ENCODE measurements around the gene MOV10.
"Not testable (repeated sequence)": the region's sequence is repeated elsewhere in the genome, so short reads cannot be mapped to it uniquely, and the experiment has no call there.

MOV10 gene

GRCh38 chr1:112718691-112719418 is 44.4 kb downstream of the MOV10 start:
- DNase-seq (ENCODE audit: low spot score), result peak; percentile 79

GRCh38 chr1:112719706-112720105 is 45.2 kb downstream of the MOV10 start:
- Mint-ChIP-seq H3K27me3 (ENCODE audit: low read depth) (peaks cover 38% of the 10 kb centered on the region), H3K4me1 (ENCODE audit: low read depth) (peaks cover 18% of the 10 kb centered on the region), H3K9me3 (no peaks in the 10 kb centered on the region), H3K27ac (no peak overlapping the region), H3K4me3 (no peak overlapping the region), H3K36me3 (ENCODE audit: low read depth) (no peaks in the 10 kb centered on the region)
- DNase-seq (ENCODE audit: low spot score), result no peak

More at GRCh38 chr1:112718691-112719418, 44.4 kb downstream of the MOV10 start:
- peaks cover 24% of the 10 kb centered on the region for H3K4me1 Mint-ChIP-seq (ENCODE audit: low read depth)
- no peaks in the 10 kb centered on the region for H3K9me3 Mint-ChIP-seq
- peaks cover 45% of the 10 kb centered on the region for H3K27me3 Mint-ChIP-seq (ENCODE audit: low read depth)
- no peak overlapping the region for H3K27ac Mint-ChIP-seq
- no peaks in the 10 kb centered on the region for H3K36me3 Mint-ChIP-seq (ENCODE audit: low read depth)
- H3K4me3 Mint-ChIP-seq, result peak overlapping the region; percentile 46

- peaks cover 15% of the 10 kb centered on the region for H3K4me1 Mint-ChIP-seq (ENCODE audit: low read depth)
- no peak overlapping the region for H3K27ac Mint-ChIP-seq
- H3K27me3 Mint-ChIP-seq (ENCODE audit: low read depth), result peaks cover 38% of the 10 kb centered on the region
- H3K9me3 Mint-ChIP-seq, result no peaks in the 10 kb centered on the region
- no peak overlapping the region for H3K4me3 Mint-ChIP-seq
- H3K36me3 Mint-ChIP-seq (ENCODE audit: low read depth), result no peaks in the 10 kb centered on the region
- no peak for DNase-seq (ENCODE audit: low spot score)
These were observed 46.3 kb downstream of the MOV10 start for GRCh38 chr1:112720800-112721199.

GRCh38 chr1:112721294-112721693 is 46.8 kb downstream of the MOV10 start:
- not testable (repeated sequence) for H3K27ac Mint-ChIP-seq; H3K9me3 Mint-ChIP-seq; H3K4me1 Mint-ChIP-seq (ENCODE audit: low read depth); DNase-seq (ENCODE audit: low spot score); H3K36me3 Mint-ChIP-seq (ENCODE audit: low read depth); H3K4me3 Mint-ChIP-seq
- H3K27me3 Mint-ChIP-seq (ENCODE audit: low read depth), result peaks cover 37% of the 10 kb centered on the region

GRCh38 chr1:112721966-112722524 is 47.6 kb downstream of the MOV10 start:
- DNase-seq (ENCODE audit: low spot score), result no peak
- H3K9me3 Mint-ChIP-seq, result no peaks in the 10 kb centered on the region
- H3K4me3 Mint-ChIP-seq, result no peak overlapping the region
- H3K36me3 Mint-ChIP-seq (ENCODE audit: low read depth), result no peaks in the 10 kb centered on the region
- H3K4me1 Mint-ChIP-seq (ENCODE audit: low read depth), result peaks cover 6% of the 10 kb centered on the region
- peaks cover 30% of the 10 kb centered on the region for H3K27me3 Mint-ChIP-seq (ENCODE audit: low read depth)
- no peak overlapping the region for H3K27ac Mint-ChIP-seq

- peaks cover 6% of the 10 kb centered on the region for H3K4me1 Mint-ChIP-seq (ENCODE audit: low read depth)
These were observed 48.4 kb downstream of the MOV10 start for GRCh38 chr1:112722601-112723510.

GRCh38 chr1:112723511-112723839 is 49.0 kb downstream of the MOV10 start:
- H3K9me3 Mint-ChIP-seq, result no peaks in the 10 kb centered on the region
- peaks cover 4% of the 10 kb centered on the region for H3K4me1 Mint-ChIP-seq (ENCODE audit: low read depth)
- no peaks in the 10 kb centered on the region for H3K36me3 Mint-ChIP-seq (ENCODE audit: low read depth)
- DNase-seq (ENCODE audit: low spot score), result no peak
- no peak overlapping the region for H3K4me3 Mint-ChIP-seq
- peaks cover 30% of the 10 kb centered on the region for H3K27me3 Mint-ChIP-seq (ENCODE audit: low read depth)
- no peak overlapping the region for H3K27ac Mint-ChIP-seq

More at GRCh38 chr1:112722601-112723510, 48.4 kb downstream of the MOV10 start:
- no peak for DNase-seq (ENCODE audit: low spot score)
- H3K27me3 Mint-ChIP-seq (ENCODE audit: low read depth), result peaks cover 30% of the 10 kb centered on the region
- H3K36me3 Mint-ChIP-seq (ENCODE audit: low read depth), result no peaks in the 10 kb centered on the region
- no peak overlapping the region for H3K27ac Mint-ChIP-seq
- H3K9me3 Mint-ChIP-seq, result no peaks in the 10 kb centered on the region
- H3K4me3 Mint-ChIP-seq, result peak overlapping the region; percentile 40

- DNase-seq (ENCODE audit: low spot score); H3K4me1 Mint-ChIP-seq (ENCODE audit: low read depth); H3K9me3 Mint-ChIP-seq; H3K36me3 Mint-ChIP-seq (ENCODE audit: low read depth); H3K4me3 Mint-ChIP-seq; H3K27ac Mint-ChIP-seq: not testable (repeated sequence)
- H3K27me3 Mint-ChIP-seq (ENCODE audit: low read depth), result peaks cover 26% of the 10 kb centered on the region
These were observed 49.8 kb downstream of the MOV10 start for GRCh38 chr1:112724240-112724639.

GRCh38 chr1:112727716-112728115 is 53.3 kb downstream of the MOV10 start:
- Mint-ChIP-seq H3K4me3 (no peak overlapping the region), H3K4me1 (ENCODE audit: low read depth) (peaks cover 3% of the 10 kb centered on the region), H3K27ac (no peak overlapping the region), H3K9me3 (no peaks in the 10 kb centered on the region), H3K27me3 (ENCODE audit: low read depth) (peaks cover 7% of the 10 kb centered on the region), H3K36me3 (ENCODE audit: low read depth) (no peaks in the 10 kb centered on the region)
- DNase-seq (ENCODE audit: low spot score), result no peak

GRCh38 chr1:112728306-112728971 is 54.0 kb downstream of the MOV10 start:
- DNase-seq (ENCODE audit: low spot score); H3K27ac Mint-ChIP-seq; H3K4me1 Mint-ChIP-seq (ENCODE audit: low read depth); H3K4me3 Mint-ChIP-seq; H3K9me3 Mint-ChIP-seq; H3K27me3 Mint-ChIP-seq (ENCODE audit: low read depth); H3K36me3 Mint-ChIP-seq (ENCODE audit: low read depth): not testable (repeated sequence)

GRCh38 chr1:112729011-112729410 is 54.6 kb downstream of the MOV10 start:
- not testable (repeated sequence) for H3K36me3 Mint-ChIP-seq (ENCODE audit: low read depth); DNase-seq (ENCODE audit: low spot score); H3K4me3 Mint-ChIP-seq; H3K27me3 Mint-ChIP-seq (ENCODE audit: low read depth); H3K27ac Mint-ChIP-seq; H3K9me3 Mint-ChIP-seq; H3K4me1 Mint-ChIP-seq (ENCODE audit: low read depth)

GRCh38 chr1:112729909-112730308 is 55.5 kb downstream of the MOV10 start:
- H3K4me3 Mint-ChIP-seq, result no peak overlapping the region
- H3K27ac Mint-ChIP-seq, result no peak overlapping the region
- H3K27me3 Mint-ChIP-seq (ENCODE audit: low read depth), result no peaks in the 10 kb centered on the region
- no peaks in the 10 kb centered on the region for H3K36me3 Mint-ChIP-seq (ENCODE audit: low read depth)
- no peak for DNase-seq (ENCODE audit: low spot score)
- no peaks in the 10 kb centered on the region for H3K9me3 Mint-ChIP-seq
- H3K4me1 Mint-ChIP-seq (ENCODE audit: low read depth), result no peaks in the 10 kb centered on the region

GRCh38 chr1:112731451-112731850 is 57.0 kb downstream of the MOV10 start:
- H3K9me3 Mint-ChIP-seq, result no peaks in the 10 kb centered on the region
- no peaks in the 10 kb centered on the region for H3K4me1 Mint-ChIP-seq (ENCODE audit: low read depth)
- no peak for DNase-seq (ENCODE audit: low spot score)
- no peak overlapping the region for H3K27ac Mint-ChIP-seq
- no peak overlapping the region for H3K4me3 Mint-ChIP-seq
- H3K36me3 Mint-ChIP-seq (ENCODE audit: low read depth), result no peaks in the 10 kb centered on the region
- H3K27me3 Mint-ChIP-seq (ENCODE audit: low read depth), result no peaks in the 10 kb centered on the region

GRCh38 chr1:112735752-112736151 is 61.3 kb downstream of the MOV10 start:
- peaks cover 21% of the 10 kb centered on the region for H3K27me3 Mint-ChIP-seq (ENCODE audit: low read depth)
- no peaks in the 10 kb centered on the region for H3K36me3 Mint-ChIP-seq (ENCODE audit: low read depth)
- DNase-seq (ENCODE audit: low spot score), result no peak
- no peaks in the 10 kb centered on the region for H3K9me3 Mint-ChIP-seq
- no peaks in the 10 kb centered on the region for H3K4me1 Mint-ChIP-seq (ENCODE audit: low read depth)
- H3K27ac Mint-ChIP-seq, result no peak overlapping the region
- no peak overlapping the region for H3K4me3 Mint-ChIP-seq

Measured in T-helper 2 cell treated with Interferon-gamma antibody and Interleukin-4, amounts not matched to agents 5 μg/mL and 100 μg/mL, for 36 hours (primary cell).